HEK293 (cell line): Measurements from ENCODE around the gene CFAP73.

ENCODE experiments used
- CTCF ChIA-PET: fragments of 350-600 bp; formaldehyde crosslinking; extraction: SDS; loops from one replicate; lab custom pipeline; 2021; ENCODE audit warnings: antibody characterized with exemption; lab: Yijun Ruan, JAX
- POLR2A ChIA-PET: fragments of 300-600 bp; formaldehyde crosslinking; extraction: SDS; loops from one replicate; lab custom pipeline; 2020; ENCODE audit warnings: antibody characterized with exemption, inconsistent platforms; lab: Yijun Ruan, JAX
- H3K27ac ChIP-seq: fragments of 200-500 bp; sonication (Bioruptor generic); 2 replicates; pipeline ENCODE4 v1.5.1; 2014; ENCODE audit warnings: low read depth, low read length, control low read depth, inconsistent platforms; ENCODE audit errors: extremely low read depth
- H3K36me3 ChIP-seq, 2 experiments: fragments of 200-500 bp in 1 of 2; sonication (Bioruptor generic) in 1 of 2; 1 replicate in 1 of 2; 2 replicates in 1 of 2; pipeline ENCODE4 v1.5.1; 2014 to 2017; ENCODE audit warnings: inconsistent platforms in 2 of 2, low read length in 2 of 2; ENCODE audit not compliant: control insufficient read depth in 2 of 2, insufficient read depth in 1 of 2
- H3K4me1 ChIP-seq: fragments of 200-500 bp; sonication (Bioruptor generic); 2 replicates; pipeline ENCODE4 v1.5.1; 2014; ENCODE audit warnings: mild to moderate bottlenecking, low read length, inconsistent platforms; ENCODE audit not compliant: control insufficient read depth, insufficient read depth
- H3K4me3 ChIP-seq: 2 replicates; pipeline ENCODE4 v1.5.1; 2011; ENCODE audit warnings: low read depth, mild to moderate bottlenecking, control low read depth, low read length, moderate library complexity
- H3K9me3 ChIP-seq: fragments of 200-500 bp; sonication (Bioruptor generic); 2 replicates; pipeline ENCODE4 v1.5.1; 2014; ENCODE audit warnings: low read depth, low read length, inconsistent platforms; ENCODE audit not compliant: control insufficient read depth, insufficient read depth
- GFI1B ChIP-seq: fragments of 450-650 bp; formaldehyde crosslinking; IDR thresholded peaks from 2 replicates; pipeline ENCODE4 v1.5.1; 2016; ENCODE audit warnings: missing biosample characterization, missing genetic modification characterization
- ZNF202 ChIP-seq: fragments of 450-650 bp; formaldehyde crosslinking; IDR thresholded peaks from 2 replicates; pipeline ENCODE4 v1.5.1; 2016; ENCODE audit warnings: missing biosample characterization, missing genetic modification characterization, borderline replicate concordance
- ZNF292 ChIP-seq: fragments of 450-650 bp; formaldehyde crosslinking; IDR thresholded peaks from 2 replicates; pipeline ENCODE4 v1.5.1; 2016; ENCODE audit warnings: low read depth, missing biosample characterization, missing genetic modification characterization, borderline replicate concordance
- ZNF37A ChIP-seq: fragments of 450-650 bp; IDR thresholded peaks from 2 replicates; pipeline ENCODE4 v1.5.1; 2018; ENCODE audit warnings: missing biosample characterization, missing genetic modification characterization
- TF ChIP-seq, protein P1 (sequence below): fragments of 450-650 bp; formaldehyde crosslinking; IDR thresholded peaks from 2 replicates; pipeline ENCODE4 v1.5.1; 2016; ENCODE audit warnings: missing biosample characterization, missing genetic modification characterization, low read depth

Gene CFAP73

DNA sequence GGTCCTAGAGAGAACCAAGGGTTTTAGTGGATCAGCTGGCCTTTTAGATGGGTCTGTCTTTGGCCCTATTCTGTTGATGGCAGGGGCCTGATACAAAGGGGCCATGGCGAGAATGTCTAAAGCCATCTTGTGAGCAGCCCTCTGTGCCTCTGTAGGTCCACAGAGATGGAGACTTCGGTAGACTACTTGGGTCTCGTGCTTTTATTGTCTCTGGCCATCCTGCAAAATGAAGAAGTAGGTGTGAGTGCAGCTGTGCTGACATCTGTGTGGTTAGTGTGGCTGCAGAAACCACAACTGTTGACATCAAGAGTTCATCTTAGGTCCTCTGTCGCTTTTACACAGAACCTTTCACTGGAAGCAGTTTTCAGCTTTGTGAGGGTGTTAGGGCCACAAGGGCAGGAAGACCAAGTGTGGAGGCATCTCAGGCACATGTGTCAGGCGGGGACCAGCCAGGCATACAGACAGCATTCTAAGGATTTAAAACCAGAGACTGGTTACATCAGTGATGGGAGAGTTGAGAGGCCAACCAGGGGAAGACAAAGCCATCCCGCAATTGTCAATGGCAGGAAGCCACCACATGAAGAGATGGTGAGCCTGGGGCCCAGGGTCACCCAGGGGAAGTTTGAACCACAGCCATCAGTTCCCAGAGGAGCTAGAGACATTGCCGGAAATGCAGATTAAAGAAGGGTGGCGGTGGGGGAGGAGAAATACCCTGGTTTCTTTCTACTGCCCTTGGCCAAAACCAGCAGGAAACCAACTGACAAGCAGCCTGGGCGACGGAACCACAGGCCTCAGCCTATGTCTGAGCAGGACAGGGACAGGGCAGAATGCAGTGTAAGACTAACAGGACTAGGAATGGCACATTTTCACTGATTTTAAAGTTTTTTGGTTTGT, 58.8 kb downstream of the CFAP73 start:
- no peaks in the 10 kb centered on the region for H3K36me3 ChIP-seq
- no peaks in the 10 kb centered on the region for H3K4me1 ChIP-seq
- H3K9me3 ChIP-seq: no peaks in the 10 kb centered on the region
- CTCF ChIA-PET: interaction anchor here (0.9 kb wide), 1 partner anchor 11 kb away, joined by 3 read pairs; no protein-coding TSS in a partner anchor
- H3K4me3 ChIP-seq: no peak overlapping the region
- POLR2A ChIA-PET: no interaction called here
- no peak overlapping the region for H3K27ac ChIP-seq
- no peak for TF ChIP-seq ZNF292
- TF ChIP-seq, protein P1, sequence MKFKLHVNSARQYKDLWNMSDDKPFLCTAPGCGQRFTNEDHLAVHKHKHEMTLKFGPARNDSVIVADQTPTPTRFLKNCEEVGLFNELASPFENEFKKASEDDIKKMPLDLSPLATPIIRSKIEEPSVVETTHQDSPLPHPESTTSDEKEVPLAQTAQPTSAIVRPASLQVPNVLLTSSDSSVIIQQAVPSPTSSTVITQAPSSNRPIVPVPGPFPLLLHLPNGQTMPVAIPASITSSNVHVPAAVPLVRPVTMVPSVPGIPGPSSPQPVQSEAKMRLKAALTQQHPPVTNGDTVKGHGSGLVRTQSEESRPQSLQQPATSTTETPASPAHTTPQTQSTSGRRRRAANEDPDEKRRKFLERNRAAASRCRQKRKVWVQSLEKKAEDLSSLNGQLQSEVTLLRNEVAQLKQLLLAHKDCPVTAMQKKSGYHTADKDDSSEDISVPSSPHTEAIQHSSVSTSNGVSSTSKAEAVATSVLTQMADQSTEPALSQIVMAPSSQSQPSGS: no peak
- TF ChIP-seq GFI1B (tag by site-specific recombination): no peak
- no peak for TF ChIP-seq ZNF202 (tag by site-specific recombination)
- TF ChIP-seq ZNF37A (tag by site-specific recombination): no peak
